Activated naive CD4-positive, alpha-beta T cell treated with Interleukin-2 at 50 U/mL for 16 hours (primary cell): Measurements from ENCODE around the gene FBXL7.

Experiments
- DNase-seq: peaks from one replicate; pipeline ENCODE4 v3.0.0-alpha.2; 2020

Gene FBXL7

GRCh38 chr5:15621094-15621493 lies 121.1 kb downstream of the FBXL7 start:
- no peak for DNase-seq

- DNase-seq = no peak
Observed at GRCh38 chr5:15623794-15624193, 123.8 kb downstream of the FBXL7 start.

- no peak for DNase-seq
Observed at GRCh38 chr5:15627109-15627508, 127.1 kb downstream of the FBXL7 start.

GRCh38 chr5:15627647-15628046 lies 127.7 kb downstream of the FBXL7 start:
- no peak for DNase-seq

- no peak for DNase-seq
Observed at GRCh38 chr5:15630441-15630840, 130.5 kb downstream of the FBXL7 start.

GRCh38 chr5:15634591-15635288 lies 134.8 kb downstream of the FBXL7 start:
- DNase-seq = no peak

GRCh38 chr5:15635289-15635616 lies 135.3 kb downstream of the FBXL7 start:
- DNase-seq = no peak

GRCh38 chr5:15637345-15637744 lies 137.4 kb downstream of the FBXL7 start:
- DNase-seq = no peak

- DNase-seq = no peak
Observed at GRCh38 chr5:15637886-15638285, 137.9 kb downstream of the FBXL7 start.

GRCh38 chr5:15638296-15638695 lies 138.3 kb downstream of the FBXL7 start:
- no peak for DNase-seq

GRCh38 chr5:15639288-15639687 lies 139.3 kb downstream of the FBXL7 start:
- no peak for DNase-seq

- no peak for DNase-seq
Observed at GRCh38 chr5:15640116-15640515, 140.1 kb downstream of the FBXL7 start.

- DNase-seq = no peak
Observed at GRCh38 chr5:15643731-15644130, 143.8 kb downstream of the FBXL7 start.

GRCh38 chr5:15645381-15646160 lies 145.6 kb downstream of the FBXL7 start:
- no peak for DNase-seq

GRCh38 chr5:15646371-15646770 lies 146.4 kb downstream of the FBXL7 start:
- DNase-seq = no peak

- DNase-seq = no peak
Observed at GRCh38 chr5:15647251-15647650, 147.3 kb downstream of the FBXL7 start.

- no peak for DNase-seq
Observed at GRCh38 chr5:15650266-15650665, 150.3 kb downstream of the FBXL7 start.

- DNase-seq = no peak
Observed at GRCh38 chr5:15654779-15655178, 154.8 kb downstream of the FBXL7 start.

- no peak for DNase-seq
Observed at GRCh38 chr5:15655683-15656082, 155.7 kb downstream of the FBXL7 start.

GRCh38 chr5:15664961-15665360 lies 165.0 kb downstream of the FBXL7 start:
- DNase-seq = no peak

- no peak for DNase-seq
Observed at GRCh38 chr5:15669826-15670225, 169.8 kb downstream of the FBXL7 start.

- DNase-seq = no peak
Observed at GRCh38 chr5:15674716-15675115, 174.7 kb downstream of the FBXL7 start.

GRCh38 chr5:15676591-15676990 lies 176.6 kb downstream of the FBXL7 start:
- DNase-seq = no peak

GRCh38 chr5:15679161-15679560 lies 179.2 kb downstream of the FBXL7 start:
- no peak for DNase-seq

GRCh38 chr5:15680455-15680854 lies 180.5 kb downstream of the FBXL7 start:
- DNase-seq = no peak
